ENCODE measurements around the gene CACNA1I.

GRCh38 chr22:39624501-39624821 is 53.9 kb downstream of the CACNA1I start:
- TF ChIP-seq CTCF (IDR thresholded peaks at IDR 0.05; ENCODE audit: low read depth, low read length) (no peak), MAX (IDR thresholded peaks at IDR 0.05; ENCODE audit: low read depth, low read length) (no peak), POLR2A (IDR thresholded peaks at IDR 0.05; ENCODE audit: extremely low read depth, insufficient read length) (no peak), MYC (IDR thresholded peaks at IDR 0.05; ENCODE audit: low read depth, low read length) (no peak)
